B cell (primary cell): ENCODE data around the gene KLHL18. TPM values are rescaled to one million over a fixed set of nuclear protein-coding genes. Genes with fewer than 3 reads are reported as not detected.

Source experiments
- ATAC-seq: fragments of 200-7000 bp; cut with Tn5 transposase; one replicate; pipeline ENCODE4 v1.10.0; 2021; ENCODE audit warnings: low read depth, mild to moderate bottlenecking, moderate number of reproducible peaks, moderate library complexity
- CTCF ChIA-PET: fragments of 350-600 bp; sonication (Branson Sonifier 250); formaldehyde crosslinking; loops from one replicate; lab custom pipeline; 2021; ENCODE audit warnings: antibody characterized with exemption, inconsistent platforms; lab: Charles Lee
- POLR2A ChIA-PET: fragments of 350-600 bp; sonication (Branson Sonifier 250); formaldehyde crosslinking; loops from one replicate; lab custom pipeline; 2021; ENCODE audit warnings: antibody characterized with exemption; lab: Charles Lee
- DNase-seq: peaks from one replicate; pipeline ENCODE4 v3.0.0; 2013
- H2AFZ ChIP-seq: 2 replicates; pipeline ENCODE4 v1.6.1; 2012; ENCODE audit warnings: mild to moderate bottlenecking, low read depth, low read length; ENCODE audit not compliant: insufficient read depth, poor library complexity, severe bottlenecking
- H3K27ac ChIP-seq, 2 donors: 1 replicate in 1 of 2; 2 replicates in 1 of 2; pipeline ENCODE4 v1.5.1; 2012 to 2013; ENCODE audit warnings: low read length in 2 of 2, mild to moderate bottlenecking in 2 of 2, moderate library complexity in 1 of 2
- H3K27me3 ChIP-seq, 4 experiments: fragments of 200-600 bp in 1 of 4; sonication (generic) in 1 of 4; replicated peaks in 1 of 4; 1 replicate in 2 of 4; 2 replicates in 2 of 4; pipeline versions ENCODE4 v1.6.1 to v1.7.0; 2013 to 2016; ENCODE audit warnings: low read length in 3 of 4, mild to moderate bottlenecking in 2 of 4, mixed read lengths in 1 of 4, moderate library complexity in 1 of 4; ENCODE audit not compliant: insufficient read depth in 4 of 4, control insufficient read depth in 3 of 4; ENCODE audit errors: control extremely low read depth in 1 of 4
- H3K36me3 ChIP-seq, 2 experiments: replicated peaks in 1 of 2; 1 replicate in 1 of 2; 2 replicates in 1 of 2; pipeline versions ENCODE4 v1.6.1 to v1.7.1; 2013; ENCODE audit warnings: low read length in 1 of 2; ENCODE audit not compliant: insufficient read depth in 2 of 2, control insufficient read depth in 1 of 2; ENCODE audit errors: control extremely low read depth in 1 of 2, extremely low read depth in 1 of 2
- H3K4me1 ChIP-seq, 2 donors: fragments of 200-600 bp in 1 of 2; sonication (generic) in 1 of 2; 1 replicate in 1 of 2; 2 replicates in 1 of 2; pipeline versions ENCODE4 v1.5.1 to v1.6.1; 2013 to 2017; ENCODE audit warnings: low read length in 2 of 2; ENCODE audit not compliant: control insufficient read depth in 2 of 2, insufficient read depth in 2 of 2
- H3K4me2 ChIP-seq: replicated peaks from 2 replicates; pipeline ENCODE3; 2012; ENCODE audit warnings: mild to moderate bottlenecking, low read depth, low read length; ENCODE audit not compliant: poor library complexity, severe bottlenecking
- H3K4me3 ChIP-seq, 5 experiments: fragments of 200-600 bp in 1 of 5; sonication (generic) in 1 of 5; 1 replicate in 3 of 5; 2 replicates in 2 of 5; pipeline versions ENCODE4 v1.5.1 to v1.7.0; 2011 to 2016; ENCODE audit warnings: low read length in 4 of 5, mild to moderate bottlenecking in 4 of 5, low read depth in 2 of 5, control low read depth in 1 of 5, moderate library complexity in 1 of 5; ENCODE audit not compliant: insufficient read depth in 1 of 5; ENCODE audit errors: control extremely low read depth in 1 of 5, extremely low read depth in 1 of 5
- H3K79me2 ChIP-seq: fragments of 200-600 bp; sonication (generic); one replicate; pipeline ENCODE4 v1.6.0; 2016; ENCODE audit warnings: low read length; ENCODE audit not compliant: control insufficient read depth, insufficient read depth
- H3K9ac ChIP-seq: fragments of 200-600 bp; sonication (generic); 2 replicates; pipeline ENCODE4 v1.6.1; 2017; ENCODE audit warnings: mild to moderate bottlenecking, low read length, moderate library complexity
- H3K9me3 ChIP-seq, 3 donors: one replicate each; pipeline versions ENCODE4 v1.6.1 to v1.7.1; 2013; ENCODE audit warnings: low read length in 2 of 3; ENCODE audit not compliant: control insufficient read depth in 2 of 3, insufficient read depth in 1 of 3; ENCODE audit errors: control extremely low read depth in 1 of 3
- H4K20me1 ChIP-seq: 2 replicates; pipeline ENCODE4 v1.6.0; 2012; ENCODE audit warnings: mild to moderate bottlenecking, low read length; ENCODE audit not compliant: insufficient read depth, control insufficient read depth, poor library complexity, severe bottlenecking
- H3K27ac Mint-ChIP-seq: one replicate; pipeline ENCODE4 v1.8.0; 2021; ENCODE audit warnings: mixed read lengths
- H3K27me3 Mint-ChIP-seq: one replicate; pipeline ENCODE4 v1.8.0; 2021; ENCODE audit warnings: mixed read lengths
- H3K4me1 Mint-ChIP-seq: one replicate; pipeline ENCODE4 v1.8.0; 2021; ENCODE audit warnings: mixed read lengths
- H3K4me3 Mint-ChIP-seq: one replicate; pipeline ENCODE4 v1.8.0; 2021; ENCODE audit warnings: mixed read lengths
- H3K9me3 Mint-ChIP-seq: one replicate; pipeline ENCODE4 v1.8.0; 2022; ENCODE audit warnings: mixed read lengths; ENCODE audit not compliant: insufficient read depth
- CTCF ChIP-seq: fragments of 200-600 bp; IDR thresholded peaks from one replicate; pipeline ENCODE4 v1.8.0; 2022; ENCODE audit warnings: antibody characterized with exemption, mild to moderate bottlenecking
- EZH2 ChIP-seq: IDR thresholded peaks from 2 replicates; pipeline ENCODE4 v1.6.1; 2012; ENCODE audit warnings: borderline replicate concordance, low read depth, mild to moderate bottlenecking, moderate library complexity, low read length; ENCODE audit not compliant: insufficient read depth, poor library complexity, severe bottlenecking
- WGBS: methylation state at CpG from one replicate; pipeline ENCODE4 v1.1.5; 2013; ENCODE audit warnings: missing lambda C conversion rate; ENCODE audit not compliant: insufficient coverage; 5-methylcytosine and 5-hydroxymethylcytosine counted together
- intact Hi-C: fragments of 100-400 bp; cut with micrococcal nuclease; formaldehyde crosslinking; loops from one replicate; pipeline ENCODE4 v1.10.0; 2022
- polyA plus RNA-seq: library from polyadenylated mRNA; depleted of rRNA; stranded (reverse); fragments of >200 nt; gene quantifications from 2 replicates; pipeline ENCODE4 v1.2.3, GENCODE V29; 2012
- total RNA-seq, 2 donors: library from RNA; stranded (reverse); fragments of 120-200 nt in 1 of 2; gene quantifications; 1 replicate in 1 of 2; 2 replicates in 1 of 2; pipeline versions ENCODE4 v1.2.3 to v1.2.4, GENCODE V29; 2013 to 2022

Gene KLHL18
- total and polyA plus RNA-seq, 2 donors (not counting 1 experiment from before 2014, with no cell fraction given) = 30.9 to 50.8 TPM

GRCh38 chr3:47247131-47248064, 35.3 kb upstream of the KLHL18 start:
- Mint-ChIP-seq H3K9me3 (no peaks in the 10 kb centered on the region), H3K27me3 (no peaks in the 10 kb centered on the region), H3K4me3 (no peak overlapping the region), H3K27ac (no peak overlapping the region), H3K4me1 (no peaks in the 10 kb centered on the region)
- no peak overlapping the region for H2AFZ ChIP-seq
- no peaks in the 10 kb centered on the region for H3K4me1 ChIP-seq
- H3K9me3 ChIP-seq = no peaks in the 10 kb centered on the region
- CTCF ChIA-PET = no interaction called here
- intact Hi-C loops = no loop called here
- H3K9ac ChIP-seq = no peak overlapping the region
- no peaks in the 10 kb centered on the region for H3K27me3 ChIP-seq
- no peak overlapping the region for H3K4me3 ChIP-seq
- no peak for ATAC-seq
- no peak for DNase-seq
- no peaks in the 10 kb centered on the region for H3K79me2 ChIP-seq
- no peaks in the 10 kb centered on the region for H3K36me3 ChIP-seq
- H3K27ac ChIP-seq = no peak overlapping the region
- POLR2A ChIA-PET = interaction anchor here (0.7 kb wide), 1 partner anchor 335 kb away, joined by 6 read pairs; no protein-coding TSS in a partner anchor
- WGBS = 98% methylated on average over 13 of the region's 14 CpGs
- no peaks in the 10 kb centered on the region for H4K20me1 ChIP-seq
- no peak for TF ChIP-seq EZH2
- TF ChIP-seq CTCF = no peak
- H3K4me2 ChIP-seq = no peak overlapping the region
